ENCODE results near the gene TMEM139.

TMEM139 gene

DNA sequence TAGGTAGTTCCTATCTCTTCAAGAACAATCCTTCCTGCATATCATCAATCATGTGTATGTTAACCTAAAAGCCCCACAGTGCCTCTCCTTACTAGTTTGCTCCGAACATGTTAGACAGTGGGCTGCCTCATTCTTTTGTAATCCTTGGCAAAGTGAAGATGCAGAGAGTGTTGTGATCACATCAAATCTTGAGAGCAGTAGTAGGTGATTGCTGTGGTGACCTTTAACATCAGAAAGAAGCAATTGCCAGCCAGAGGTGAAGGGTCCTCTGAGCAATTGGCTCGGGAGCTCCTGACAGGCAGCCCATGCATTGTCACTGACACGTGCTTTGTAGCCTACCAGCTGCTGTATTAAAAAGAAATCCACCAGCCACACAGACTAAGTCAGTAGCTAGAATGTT lies 41.1 kb upstream of the TMEM139 start:
- Histone ChIP-seq H3K27ac (ENCODE audit: insufficient read depth, low read depth, low read length, poor library complexity, severe bottlenecking) (no peak overlapping the region), H3K4me3 (ENCODE audit: insufficient read depth, low read depth, low read length) (no peak overlapping the region), H3K9me3 (ENCODE audit: control insufficient read depth, low read length) (no peaks in the 10 kb centered on the region), H3K36me3 (ENCODE audit: control insufficient read depth, insufficient read depth, low read length) (no peaks in the 10 kb centered on the region), H3K27me3 (ENCODE audit: control insufficient read depth, insufficient read depth, low read length, poor library complexity, severe bottlenecking) (peaks cover 7% of the 10 kb centered on the region), H3K4me1 (ENCODE audit: control insufficient read depth, insufficient read depth, low read length) (no peaks in the 10 kb centered on the region)
- 47 to 55% methylated on average over 3 of the region's 3 CpGs for WGBS, 2 experiments

DNA sequence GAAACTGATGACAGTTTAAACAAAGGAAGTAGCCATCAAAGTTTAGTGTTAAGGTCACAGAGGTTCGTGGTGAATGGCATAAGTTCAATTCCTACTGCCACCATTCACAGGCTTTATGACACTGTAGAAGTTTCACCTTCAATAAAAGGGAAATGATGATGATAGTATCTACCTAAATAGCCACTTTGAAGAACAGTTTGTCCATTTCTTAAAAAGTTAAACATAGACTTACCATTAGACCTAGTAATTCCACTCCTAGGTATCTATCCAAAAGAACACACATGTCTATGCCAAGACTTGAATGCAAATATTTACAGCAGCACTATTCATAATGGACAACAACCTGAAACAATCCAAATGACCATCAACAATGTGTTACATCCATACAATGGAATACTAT lies 40.4 kb upstream of the TMEM139 start:
- Histone ChIP-seq H3K27me3 (ENCODE audit: control insufficient read depth, insufficient read depth, low read length, poor library complexity, severe bottlenecking) (peaks cover 7% of the 10 kb centered on the region), H3K4me1 (ENCODE audit: control insufficient read depth, insufficient read depth, low read length) (no peaks in the 10 kb centered on the region), H3K4me3 (ENCODE audit: insufficient read depth, low read depth, low read length) (no peak overlapping the region), H3K27ac (ENCODE audit: insufficient read depth, low read depth, low read length, poor library complexity, severe bottlenecking) (no peak overlapping the region), H3K36me3 (ENCODE audit: control insufficient read depth, insufficient read depth, low read length) (no peaks in the 10 kb centered on the region), H3K9me3 (ENCODE audit: control insufficient read depth, low read length) (no peaks in the 10 kb centered on the region)
- 40 to 100% methylated on average over 1 of the region's 1 CpG for WGBS, 2 experiments

DNA sequence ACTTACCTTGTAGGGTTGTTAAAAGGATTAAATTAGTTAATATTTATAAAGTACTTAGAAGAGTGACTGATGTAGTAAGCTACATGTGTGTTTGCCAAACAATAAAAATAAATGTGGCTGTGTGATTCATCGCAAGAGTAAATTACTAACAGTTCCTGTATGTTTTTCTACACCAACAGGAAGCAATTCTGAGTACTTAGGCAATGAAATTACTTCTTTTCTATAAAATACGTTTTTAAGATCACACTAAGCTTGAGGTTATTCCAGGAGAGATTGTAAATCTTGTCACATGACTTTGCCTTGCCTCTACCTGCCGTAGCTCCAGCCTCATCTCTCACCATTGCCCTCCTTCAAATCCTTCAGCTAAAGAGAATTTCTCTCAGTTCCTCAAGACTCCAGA lies 39.6 kb upstream of the TMEM139 start:
- Histone ChIP-seq H3K4me3 (ENCODE audit: insufficient read depth, low read depth, low read length) (no peak overlapping the region), H3K9me3 (ENCODE audit: control insufficient read depth, low read length) (no peaks in the 10 kb centered on the region), H3K36me3 (ENCODE audit: control insufficient read depth, insufficient read depth, low read length) (no peaks in the 10 kb centered on the region), H3K27me3 (ENCODE audit: control insufficient read depth, insufficient read depth, low read length, poor library complexity, severe bottlenecking) (peaks cover 7% of the 10 kb centered on the region), H3K27ac (ENCODE audit: insufficient read depth, low read depth, low read length, poor library complexity, severe bottlenecking) (no peak overlapping the region), H3K4me1 (ENCODE audit: control insufficient read depth, insufficient read depth, low read length) (no peaks in the 10 kb centered on the region)
- 85 to 91% methylated on average over 2 to 3 of the region's 3 CpGs for WGBS, 2 experiments

DNA sequence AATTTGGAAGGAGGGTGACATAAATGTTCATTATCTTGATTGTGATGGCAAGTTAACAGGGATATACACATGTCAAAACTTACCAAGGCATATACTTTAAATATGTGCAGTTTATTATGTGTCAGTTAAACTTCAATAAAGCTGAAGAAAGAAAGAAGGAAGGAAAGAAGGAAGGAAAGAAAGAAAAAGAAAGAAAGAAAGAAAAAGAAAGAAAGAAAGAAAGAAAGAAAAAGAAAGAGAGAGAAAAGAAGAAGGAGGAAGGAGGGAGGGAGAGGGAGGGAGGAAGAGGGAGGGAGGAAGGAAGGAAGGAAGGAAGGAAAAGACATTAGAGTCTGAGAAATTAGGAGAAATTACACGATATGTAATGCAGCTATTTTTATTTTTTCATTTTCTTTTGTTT lies 37.4 kb upstream of the TMEM139 start:
- Histone ChIP-seq H3K9me3 (ENCODE audit: control insufficient read depth, low read length) (no peaks in the 10 kb centered on the region), H3K36me3 (ENCODE audit: control insufficient read depth, insufficient read depth, low read length) (no peaks in the 10 kb centered on the region), H3K4me3 (ENCODE audit: insufficient read depth, low read depth, low read length) (no peak overlapping the region), H3K4me1 (ENCODE audit: control insufficient read depth, insufficient read depth, low read length) (no peaks in the 10 kb centered on the region), H3K27ac (ENCODE audit: insufficient read depth, low read depth, low read length, poor library complexity, severe bottlenecking) (no peak overlapping the region), H3K27me3 (ENCODE audit: control insufficient read depth, insufficient read depth, low read length, poor library complexity, severe bottlenecking) (no peaks in the 10 kb centered on the region)
- WGBS, 2 experiments: 80% methylated on average over 1 of the region's 1 CpG; no CpG with 5 or more reads in 1 of the 2 experiments

DNA sequence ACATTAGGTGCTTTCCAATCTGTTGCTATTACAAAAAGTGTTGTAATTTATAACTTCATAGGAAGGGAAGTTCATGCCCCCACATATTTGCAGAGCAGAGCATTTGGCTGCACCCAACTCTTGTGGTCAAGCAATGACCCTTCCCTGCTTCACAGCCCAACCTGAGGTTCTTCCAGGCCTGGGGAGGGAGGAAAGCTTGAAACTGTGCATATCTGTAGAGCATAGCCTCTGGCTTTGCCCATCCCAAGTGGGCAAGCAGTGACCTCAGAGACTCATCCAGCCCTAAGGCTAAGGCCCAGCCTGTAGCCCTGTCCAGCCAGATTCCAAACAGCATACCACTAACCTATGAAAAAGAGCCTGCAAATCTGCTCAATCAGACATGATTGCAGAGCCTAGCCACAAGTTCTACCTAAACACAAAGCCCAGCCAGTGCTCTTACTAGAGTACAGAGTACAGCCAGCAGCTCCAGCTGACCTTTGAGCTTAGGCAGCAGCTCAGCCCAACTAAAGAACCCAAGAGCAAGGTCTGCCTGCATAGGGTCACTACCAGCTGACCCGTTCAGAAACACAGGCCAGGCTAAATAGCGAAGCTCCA lies 35.9 kb upstream of the TMEM139 start:
- no peaks in the 10 kb centered on the region for H3K9me3 ChIP-seq (ENCODE audit: control insufficient read depth, low read length)
- WGBS, 2 experiments: 86 to 90% methylated on average over 2 of the region's 2 CpGs
- no peak overlapping the region for H3K27ac ChIP-seq (ENCODE audit: insufficient read depth, low read depth, low read length, poor library complexity, severe bottlenecking)

DNA sequence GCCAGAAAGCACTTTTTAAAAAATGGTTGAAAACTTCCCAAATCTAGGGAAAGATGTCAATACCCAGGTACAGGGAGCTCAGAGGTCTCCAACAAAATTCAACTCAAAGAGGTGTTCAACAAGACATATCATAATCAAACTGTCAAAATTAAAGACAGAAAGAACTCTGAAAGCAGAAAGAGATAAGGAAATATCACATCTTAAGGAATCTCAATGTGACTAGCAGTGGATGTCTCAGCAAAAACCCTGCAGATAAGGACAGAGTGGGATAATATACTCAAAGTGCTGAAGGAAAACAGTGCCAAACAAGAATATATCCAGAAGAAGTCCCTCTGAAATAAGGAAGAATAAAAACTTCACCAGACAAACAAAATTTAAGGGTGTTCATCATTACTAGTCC lies 34.6 kb upstream of the TMEM139 start:
- H3K9me3 ChIP-seq (ENCODE audit: control insufficient read depth, low read length): no peaks in the 10 kb centered on the region
- no peak overlapping the region for H3K4me3 ChIP-seq (ENCODE audit: insufficient read depth, low read depth, low read length)
- no peaks in the 10 kb centered on the region for H3K27me3 ChIP-seq (ENCODE audit: control insufficient read depth, insufficient read depth, low read length, poor library complexity, severe bottlenecking)
- H3K36me3 ChIP-seq (ENCODE audit: control insufficient read depth, insufficient read depth, low read length): no peaks in the 10 kb centered on the region
- H3K4me1 ChIP-seq (ENCODE audit: control insufficient read depth, insufficient read depth, low read length): no peaks in the 10 kb centered on the region
- no peak overlapping the region for H3K27ac ChIP-seq (ENCODE audit: insufficient read depth, low read depth, low read length, poor library complexity, severe bottlenecking)

More for the DNA sequence above, 35.9 kb upstream of the TMEM139 start:
- H3K4me1 ChIP-seq (ENCODE audit: control insufficient read depth, insufficient read depth, low read length): no peaks in the 10 kb centered on the region
- no peaks in the 10 kb centered on the region for H3K36me3 ChIP-seq (ENCODE audit: control insufficient read depth, insufficient read depth, low read length)
- H3K27me3 ChIP-seq (ENCODE audit: control insufficient read depth, insufficient read depth, low read length, poor library complexity, severe bottlenecking): no peaks in the 10 kb centered on the region
- no peak overlapping the region for H3K4me3 ChIP-seq (ENCODE audit: insufficient read depth, low read depth, low read length)

DNA sequence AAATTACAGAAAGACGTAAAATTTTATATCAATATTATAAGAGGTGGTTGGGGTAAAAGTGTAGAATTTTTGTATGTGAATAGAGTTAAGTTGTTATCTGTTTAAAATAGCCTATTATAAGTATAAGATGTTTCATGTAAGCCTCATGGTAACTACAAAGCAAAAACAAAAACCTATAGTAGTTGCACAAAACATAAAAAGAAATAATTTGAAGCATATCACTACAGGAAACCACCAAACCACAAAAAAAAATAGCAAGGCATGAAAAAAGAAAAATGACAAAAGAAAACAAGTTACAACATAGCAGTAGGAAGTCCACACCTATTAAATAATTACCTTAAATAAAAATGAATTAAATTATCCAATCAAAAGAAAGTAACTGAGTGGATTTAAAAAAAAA lies 33.9 kb upstream of the TMEM139 start:
- WGBS, 2 experiments: 86% methylated on average over 1 of the region's 1 CpG; no CpG with 5 or more reads in 1 of the 2 experiments
- H3K36me3 ChIP-seq (ENCODE audit: control insufficient read depth, insufficient read depth, low read length): no peaks in the 10 kb centered on the region
- no peak overlapping the region for H3K4me3 ChIP-seq (ENCODE audit: insufficient read depth, low read depth, low read length)
- H3K4me1 ChIP-seq (ENCODE audit: control insufficient read depth, insufficient read depth, low read length): no peaks in the 10 kb centered on the region
- no peaks in the 10 kb centered on the region for H3K9me3 ChIP-seq (ENCODE audit: control insufficient read depth, low read length)
- H3K27me3 ChIP-seq (ENCODE audit: control insufficient read depth, insufficient read depth, low read length, poor library complexity, severe bottlenecking): no peaks in the 10 kb centered on the region
- no peak overlapping the region for H3K27ac ChIP-seq (ENCODE audit: insufficient read depth, low read depth, low read length, poor library complexity, severe bottlenecking)

DNA sequence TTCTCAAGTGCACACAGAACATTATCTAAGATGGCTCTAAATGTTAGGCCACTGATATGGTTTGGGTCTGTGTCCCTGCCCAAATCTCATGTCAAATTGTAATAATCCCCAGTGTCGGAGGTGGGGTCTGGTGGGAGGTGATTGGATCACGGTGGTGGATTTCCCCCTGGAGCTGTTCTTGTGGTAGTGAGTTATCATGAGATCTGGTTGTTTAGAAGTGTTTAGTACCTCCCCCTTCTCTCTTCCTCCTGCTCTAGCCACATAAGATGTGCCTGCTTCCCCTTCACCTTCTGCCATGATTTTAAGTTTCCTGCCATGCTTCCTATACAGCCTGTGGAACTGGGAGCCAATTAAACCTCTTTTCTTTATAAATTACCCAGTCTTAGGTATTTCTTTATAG lies 32.8 kb upstream of the TMEM139 start:
- H3K36me3 ChIP-seq (ENCODE audit: control insufficient read depth, insufficient read depth, low read length): no peaks in the 10 kb centered on the region
- 100% methylated on average over 1 to 2 of the region's 2 CpGs for WGBS, 2 experiments
- H3K4me1 ChIP-seq (ENCODE audit: control insufficient read depth, insufficient read depth, low read length): no peaks in the 10 kb centered on the region
- H3K27me3 ChIP-seq (ENCODE audit: control insufficient read depth, insufficient read depth, low read length, poor library complexity, severe bottlenecking): no peaks in the 10 kb centered on the region
- H3K27ac ChIP-seq (ENCODE audit: insufficient read depth, low read depth, low read length, poor library complexity, severe bottlenecking): no peak overlapping the region
- no peaks in the 10 kb centered on the region for H3K9me3 ChIP-seq (ENCODE audit: control insufficient read depth, low read length)
- no peak overlapping the region for H3K4me3 ChIP-seq (ENCODE audit: insufficient read depth, low read depth, low read length)

DNA sequence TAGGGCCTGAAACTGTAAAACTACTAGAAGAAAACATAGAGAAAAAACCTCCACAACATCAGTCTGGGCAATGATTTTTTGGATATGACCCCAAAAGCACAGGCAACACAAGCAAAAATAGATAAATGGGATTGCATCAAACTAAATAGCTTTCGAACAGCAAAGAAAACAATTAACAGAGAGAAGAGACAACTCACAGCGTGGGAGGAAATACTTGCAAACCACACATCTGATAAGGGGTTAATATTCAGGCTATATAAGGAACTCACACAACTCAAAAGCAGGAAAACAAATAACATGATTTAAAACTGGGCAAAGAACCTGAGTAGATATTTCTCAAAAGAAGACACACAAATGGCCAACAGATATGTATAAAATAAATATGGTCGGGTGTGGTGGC lies 29.2 kb upstream of the TMEM139 start:
- H3K4me3 ChIP-seq (ENCODE audit: insufficient read depth, low read depth, low read length): no peak overlapping the region
- H3K4me1 ChIP-seq (ENCODE audit: control insufficient read depth, insufficient read depth, low read length): no peaks in the 10 kb centered on the region
- no peak overlapping the region for H3K27ac ChIP-seq (ENCODE audit: insufficient read depth, low read depth, low read length, poor library complexity, severe bottlenecking)
- H3K9me3 ChIP-seq (ENCODE audit: control insufficient read depth, low read length): no peaks in the 10 kb centered on the region
- 98 to 100% methylated on average over 2 of the region's 3 CpGs for WGBS, 2 experiments
- no peaks in the 10 kb centered on the region for H3K27me3 ChIP-seq (ENCODE audit: control insufficient read depth, insufficient read depth, low read length, poor library complexity, severe bottlenecking)
- H3K36me3 ChIP-seq (ENCODE audit: control insufficient read depth, insufficient read depth, low read length): no peaks in the 10 kb centered on the region

DNA sequence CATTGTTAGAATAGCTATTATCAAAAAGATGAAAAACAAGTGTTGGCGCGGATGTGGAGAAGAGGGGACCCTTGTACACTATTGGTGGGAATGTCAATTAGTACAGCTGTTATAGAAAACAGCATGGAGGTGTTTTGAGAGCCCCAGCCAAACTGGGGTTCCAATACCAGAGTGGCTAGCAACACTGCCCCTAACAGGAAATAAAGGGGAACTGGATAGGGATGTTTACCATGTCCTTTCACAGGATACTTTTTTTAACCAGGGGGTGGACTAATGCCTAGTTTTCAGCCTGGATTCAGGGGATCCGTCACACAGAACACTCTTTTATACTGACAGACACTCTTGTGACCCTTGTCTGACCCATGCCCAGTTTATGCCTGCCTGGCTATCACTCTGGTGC lies 28.4 kb upstream of the TMEM139 start:
- Histone ChIP-seq H3K9me3 (ENCODE audit: control insufficient read depth, low read length) (no peaks in the 10 kb centered on the region), H3K27me3 (ENCODE audit: control insufficient read depth, insufficient read depth, low read length, poor library complexity, severe bottlenecking) (no peaks in the 10 kb centered on the region)
- 90 to 93% methylated on average over 3 of the region's 3 CpGs for WGBS, 2 experiments

DNA sequence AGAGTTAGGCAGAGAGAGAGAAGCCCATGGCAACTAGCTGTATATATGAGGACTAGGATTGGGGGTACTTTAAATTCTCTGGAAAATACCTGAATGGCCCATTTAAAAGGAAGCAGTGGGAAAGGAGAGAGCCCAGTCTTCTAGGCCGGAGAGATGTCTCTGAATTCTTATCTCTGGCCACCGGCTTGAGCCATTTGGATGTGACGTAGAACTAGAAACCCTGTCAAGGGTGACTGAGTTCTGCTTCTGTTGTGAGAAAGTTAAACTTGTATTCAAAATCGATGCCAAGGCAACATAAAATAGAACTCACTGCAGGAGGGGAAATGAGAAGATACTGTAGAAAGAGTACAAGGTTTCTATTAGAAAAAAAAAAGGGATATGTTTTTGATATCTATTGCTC lies 27.8 kb upstream of the TMEM139 start:
- WGBS, 2 experiments: 91 to 92% methylated on average over 4 of the region's 4 CpGs
- Histone ChIP-seq H3K27me3 (ENCODE audit: control insufficient read depth, insufficient read depth, low read length, poor library complexity, severe bottlenecking) (no peaks in the 10 kb centered on the region), H3K4me1 (ENCODE audit: control insufficient read depth, insufficient read depth, low read length) (no peaks in the 10 kb centered on the region), H3K4me3 (ENCODE audit: insufficient read depth, low read depth, low read length) (no peak overlapping the region), H3K36me3 (ENCODE audit: control insufficient read depth, insufficient read depth, low read length) (no peaks in the 10 kb centered on the region), H3K27ac (ENCODE audit: insufficient read depth, low read depth, low read length, poor library complexity, severe bottlenecking) (no peak overlapping the region), H3K9me3 (ENCODE audit: control insufficient read depth, low read length) (no peaks in the 10 kb centered on the region)

More for the DNA sequence above, 28.4 kb upstream of the TMEM139 start:
- H3K36me3 ChIP-seq (ENCODE audit: control insufficient read depth, insufficient read depth, low read length): no peaks in the 10 kb centered on the region
- H3K4me3 ChIP-seq (ENCODE audit: insufficient read depth, low read depth, low read length): no peak overlapping the region
- no peaks in the 10 kb centered on the region for H3K4me1 ChIP-seq (ENCODE audit: control insufficient read depth, insufficient read depth, low read length)
- H3K27ac ChIP-seq (ENCODE audit: insufficient read depth, low read depth, low read length, poor library complexity, severe bottlenecking): no peak overlapping the region
